NCI-H510A treated with DMSO at 0.1 percent for 48 hours (cell line): Measurements from ENCODE around the gene SYCP2.
A peak's percentile ranks its signal among the peaks of the same experiment; 100 is the strongest.

Source experiments
- DNase-seq: peaks from one replicate; lab custom pipeline; 2025; lab: John Stamatoyannopoulos, UW

The SYCP2 gene

DNA sequence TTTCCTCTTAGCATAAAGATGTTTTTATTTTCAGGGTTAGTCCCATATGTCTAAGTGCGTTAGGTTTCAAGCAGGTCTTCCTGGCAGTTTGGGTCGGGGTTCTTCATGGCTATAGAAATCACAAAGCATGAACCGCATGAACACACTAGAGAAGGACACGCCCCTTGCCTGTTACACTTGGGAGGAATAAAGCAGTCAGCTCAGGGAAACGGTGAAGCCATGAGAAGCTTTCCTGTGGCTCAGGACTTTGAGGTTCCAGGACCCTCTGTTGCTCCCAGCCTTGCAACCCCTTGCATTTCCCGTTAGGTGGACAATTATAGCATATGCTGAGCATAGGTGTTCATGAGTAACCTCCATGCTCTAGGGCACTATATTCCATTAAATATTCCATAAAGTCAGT is 96.7 kb downstream of the SYCP2 start:
- peak; percentile 67 for DNase-seq

- DNase-seq = peak; percentile 67
Measured at GRCh38 chr20:59835448-59836395, 97.7 kb downstream of the SYCP2 start.

DNA sequence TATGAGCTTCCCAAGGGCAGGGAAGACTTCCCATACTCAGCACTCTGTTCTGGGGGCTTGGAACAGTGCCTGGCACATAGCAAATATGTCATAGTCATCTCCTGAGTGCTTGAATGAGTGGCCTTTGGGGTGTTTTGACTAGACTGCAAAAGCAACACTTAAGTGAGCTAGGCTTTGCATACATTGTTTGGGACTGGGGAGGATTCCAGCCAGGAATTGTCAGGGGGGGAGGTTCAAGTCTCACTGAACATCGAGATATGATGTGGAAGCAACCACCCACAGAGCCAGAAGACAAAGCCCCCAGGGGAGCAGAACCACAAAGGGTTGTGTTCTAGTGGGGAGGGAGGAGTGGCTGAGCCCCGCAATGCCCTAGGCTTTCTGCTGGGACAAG is 98.4 kb downstream of the SYCP2 start:
- DNase-seq = no peak

- DNase-seq = no peak
Measured at GRCh38 chr20:59832406-59833363, 100.8 kb downstream of the SYCP2 start.

- DNase-seq = no peak
Measured at GRCh38 chr20:59831916-59832270, 101.5 kb downstream of the SYCP2 start.

DNA sequence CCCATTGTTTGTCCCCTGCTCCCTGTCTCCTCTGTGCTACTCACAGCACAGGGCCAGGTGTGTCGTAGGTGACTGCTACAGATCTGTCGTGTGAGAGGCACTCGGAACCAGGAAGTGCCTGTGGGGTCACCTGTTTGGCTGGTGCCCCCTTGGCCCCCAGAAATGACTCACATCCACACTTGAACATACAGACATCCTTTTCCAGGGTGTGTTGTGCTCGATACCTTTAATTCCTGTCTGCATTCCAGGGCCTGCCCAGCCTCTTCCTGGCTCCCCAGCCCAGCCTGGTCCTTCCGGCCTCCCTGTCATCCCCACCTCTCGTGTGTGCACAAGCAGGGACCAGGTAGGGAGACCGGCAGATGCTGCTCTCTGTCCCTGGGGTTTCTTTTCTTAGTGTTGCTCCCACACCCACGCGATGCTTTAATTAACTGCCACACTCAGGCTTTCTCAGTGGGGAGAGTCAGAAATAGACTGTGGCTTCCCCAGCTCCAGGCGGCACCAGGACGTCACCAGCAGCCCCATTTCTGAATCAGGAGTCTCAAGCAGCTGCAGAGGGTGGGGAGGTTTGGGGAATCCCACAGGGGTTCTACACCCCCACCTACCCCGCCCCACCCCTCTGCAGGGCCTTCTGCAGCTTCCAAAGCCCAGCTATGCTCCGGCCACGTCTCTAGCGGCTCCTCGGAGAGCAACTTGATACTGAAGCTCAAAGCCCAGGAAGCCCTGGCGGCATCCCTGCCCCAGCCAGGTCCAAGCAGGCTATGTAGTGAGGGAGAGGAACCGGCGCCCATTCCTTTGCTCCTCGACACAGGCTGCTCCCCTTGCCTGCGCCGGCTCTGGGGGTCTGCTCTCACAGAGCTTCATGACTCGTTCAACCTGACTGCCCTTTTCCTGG is 102.2 kb downstream of the SYCP2 start:
- DNase-seq = peak; percentile 48

DNA sequence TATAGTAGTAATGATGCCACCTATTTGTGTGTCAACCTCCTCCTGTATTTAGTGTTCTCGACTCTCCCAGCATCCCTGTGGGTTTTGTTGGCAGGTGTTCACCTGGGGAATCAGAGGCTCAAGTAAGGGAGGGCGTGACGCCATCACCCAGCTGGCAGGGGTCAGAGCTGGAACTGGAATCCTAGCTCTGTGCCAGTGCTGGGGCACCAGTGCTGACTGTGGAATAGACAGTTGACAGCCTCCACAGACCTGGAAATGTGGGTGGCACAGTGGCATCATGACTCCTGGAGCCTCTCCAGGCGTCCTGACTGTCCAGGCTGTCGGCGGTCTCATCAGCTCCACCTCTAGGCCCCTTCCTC is 102.8 kb downstream of the SYCP2 start:
- DNase-seq = peak; percentile 72

GRCh38 chr20:59829786-59830664 is 103.4 kb downstream of the SYCP2 start:
- no peak for DNase-seq

DNA sequence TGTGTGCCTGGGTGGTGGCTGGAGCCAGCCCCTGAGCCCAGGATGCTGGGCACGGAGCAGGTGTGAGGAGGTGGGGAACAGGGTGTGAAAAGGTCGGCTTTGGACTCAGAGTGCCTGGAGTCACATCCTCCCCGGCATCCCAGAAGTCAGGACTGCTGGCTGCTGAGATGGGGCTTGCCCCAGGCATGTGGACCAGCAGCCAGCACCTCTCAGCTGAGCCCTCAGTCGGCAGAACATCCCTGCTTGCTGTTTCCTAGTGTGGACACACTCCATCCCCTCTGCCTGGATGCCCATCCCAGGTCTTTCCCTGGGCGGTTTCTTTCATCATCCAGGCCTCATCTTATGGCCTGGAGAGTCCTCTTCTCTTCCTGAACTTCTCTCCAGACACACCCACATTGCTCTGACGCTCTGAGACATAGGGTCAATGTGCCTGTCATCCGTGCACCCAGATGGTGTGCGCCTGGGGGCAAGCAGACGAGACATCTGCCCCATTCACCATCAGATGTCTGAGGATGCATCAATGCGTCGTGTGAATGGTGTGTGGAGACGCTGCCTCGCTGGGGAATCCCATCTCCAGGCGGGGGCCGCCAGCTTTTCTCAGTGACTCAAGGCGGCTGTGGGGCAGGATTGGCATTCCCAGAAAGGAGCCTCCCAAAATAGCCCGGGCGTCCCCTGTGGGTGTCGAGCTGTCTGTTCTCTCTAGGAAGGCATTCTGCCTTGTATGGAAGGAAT is 104.2 kb downstream of the SYCP2 start:
- DNase-seq = no peak

DNA sequence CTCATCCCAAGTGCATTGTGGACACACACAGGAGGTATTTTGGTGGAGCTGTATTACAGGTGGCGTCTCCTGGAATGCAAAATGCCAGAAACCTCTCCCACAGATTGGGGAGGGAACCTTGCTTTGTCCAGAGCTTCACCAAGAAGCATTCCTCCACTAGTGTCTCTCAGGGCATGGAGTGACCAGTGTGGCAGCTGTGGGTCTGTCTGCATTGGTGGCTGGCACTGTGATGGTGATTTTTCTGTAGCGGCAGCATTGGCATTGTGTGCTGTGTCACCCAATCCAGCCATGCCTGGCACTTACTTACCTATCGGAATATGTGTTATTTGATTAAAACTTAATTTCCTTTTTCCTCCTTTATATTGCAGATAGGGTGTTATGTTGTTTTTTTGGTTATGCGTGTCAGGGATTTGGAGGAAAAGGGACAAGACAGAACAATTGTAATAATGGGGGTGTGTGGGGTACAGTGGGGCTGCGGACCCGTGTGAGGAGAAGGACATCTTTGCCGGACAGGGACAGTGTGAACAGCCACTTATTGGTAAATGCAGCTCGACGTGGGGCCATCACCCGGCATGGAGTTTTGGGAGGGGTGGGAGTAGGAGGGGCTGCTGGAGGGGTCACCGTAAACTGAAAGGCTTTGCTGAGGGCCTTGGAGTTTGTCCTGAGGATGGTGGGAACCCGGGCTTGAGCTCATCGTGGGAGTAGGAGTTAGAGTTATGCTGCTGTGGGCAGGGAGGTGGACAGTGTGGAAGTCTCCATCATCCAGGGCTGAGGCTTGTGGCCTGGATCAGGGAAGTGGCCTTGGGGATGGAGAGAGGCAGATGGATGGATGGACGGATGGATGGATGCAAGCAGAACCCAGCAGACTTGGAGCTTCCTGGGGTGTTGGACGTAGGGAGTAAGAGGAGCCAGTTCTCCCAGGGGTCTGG is 105.0 kb downstream of the SYCP2 start:
- DNase-seq = no peak

DNA sequence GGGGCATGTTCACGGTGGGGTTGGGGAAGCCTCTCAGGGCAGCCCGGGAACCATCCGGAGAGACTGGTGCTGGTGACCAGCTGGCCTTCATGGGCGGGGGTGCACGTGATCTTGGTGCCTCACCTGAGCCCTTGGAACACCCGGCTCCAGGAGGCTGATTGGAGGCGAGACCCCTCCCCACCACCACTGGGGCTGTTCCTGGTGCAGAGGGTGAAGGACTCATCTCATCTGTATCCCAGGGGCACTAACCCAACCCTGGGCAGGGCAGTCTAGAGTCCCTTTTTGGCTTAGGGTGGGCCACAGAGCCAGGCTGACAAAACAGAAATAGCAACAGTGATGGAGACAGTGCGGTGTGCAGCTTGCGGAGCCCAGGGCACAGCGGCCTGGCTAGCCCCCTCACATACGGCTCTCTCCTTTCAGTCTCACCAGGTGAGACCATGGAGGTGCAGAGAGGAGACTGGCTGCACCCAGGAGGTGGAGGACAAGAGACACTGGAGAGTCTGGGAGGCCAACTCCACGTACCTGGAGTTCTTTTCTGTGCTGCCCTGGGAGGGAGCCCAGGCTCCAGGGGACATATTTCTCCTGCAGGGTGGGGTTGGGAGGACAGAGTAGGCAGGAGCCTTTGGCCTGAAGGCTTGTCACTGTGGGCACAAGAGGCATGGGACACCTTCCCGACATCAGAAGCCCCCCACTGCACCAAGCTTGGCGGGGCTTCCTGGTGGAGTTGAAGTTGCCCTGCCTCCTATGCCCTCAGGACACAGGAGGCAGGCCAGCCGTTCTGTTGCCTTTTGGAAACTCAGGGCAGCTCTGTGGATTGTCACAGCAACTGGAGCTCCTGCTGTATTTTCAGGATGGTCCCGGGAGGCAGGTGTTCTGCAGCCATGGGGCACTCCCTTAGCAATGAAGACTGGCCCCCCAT is 106.0 kb downstream of the SYCP2 start:
- no peak for DNase-seq

GRCh38 chr20:59825944-59826759 is 107.3 kb downstream of the SYCP2 start:
- DNase-seq = peak; percentile 92

- DNase-seq = no peak
Measured at GRCh38 chr20:59825563-59825920, 107.9 kb downstream of the SYCP2 start.

GRCh38 chr20:59824711-59825562 is 108.5 kb downstream of the SYCP2 start:
- DNase-seq = no peak

DNA sequence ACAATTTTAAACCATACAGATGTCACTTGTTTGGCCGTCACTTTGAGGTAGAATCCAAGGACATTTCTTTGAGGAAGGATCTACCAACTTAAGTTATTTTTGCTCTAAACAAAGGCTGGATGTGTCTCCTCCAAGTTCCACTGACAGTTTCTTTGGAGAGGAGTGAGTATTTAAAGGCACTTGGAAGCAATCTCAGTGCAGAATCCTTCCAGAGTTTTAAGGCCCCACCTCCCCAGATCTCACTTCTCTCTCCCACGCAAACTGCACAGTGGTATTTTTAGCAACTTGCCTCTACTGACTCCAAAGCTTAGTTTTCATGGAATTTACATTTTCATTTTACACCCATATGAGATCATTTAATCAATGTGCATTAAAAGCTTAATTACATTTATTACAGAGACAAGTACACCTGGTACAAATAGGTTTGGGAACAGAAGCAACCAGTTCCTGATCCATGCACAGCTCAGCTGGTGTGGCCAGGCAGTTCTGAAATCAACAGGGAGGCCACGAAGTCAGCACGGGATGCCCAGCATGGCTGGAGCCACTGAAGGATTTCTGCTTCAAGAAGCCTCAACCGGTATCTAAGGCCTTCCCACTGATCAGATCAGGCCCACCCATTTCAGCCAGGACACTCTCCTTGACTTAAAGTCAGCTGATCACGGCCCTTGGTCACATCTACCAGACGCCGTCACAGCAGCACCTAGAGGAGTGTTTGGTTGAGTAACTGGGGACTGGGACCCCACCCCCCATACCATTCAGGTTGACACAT is 109.8 kb downstream of the SYCP2 start:
- no peak for DNase-seq
